Right lobe of liver (tissue), 6 donors: Measurements from ENCODE around the gene ALDH5A1. TPM values are rescaled to one million over a fixed set of nuclear protein-coding genes. Genes with fewer than 3 reads are reported as not detected.

Source experiments
- ATAC-seq, 4 donors: fragments of 200-7000 bp; cut with Tn5 transposase; one replicate each; pipeline ENCODE4 v1.9.1; 2020; ENCODE audit warnings: mild to moderate bottlenecking in 4 of 4, moderate library complexity in 4 of 4
- DNase-seq, 3 donors: peaks; one replicate each; pipeline ENCODE4 v3.0.0-alpha.2; 2020
- H3K27ac ChIP-seq, 3 donors: fragments of 200-600 bp; one replicate each; pipeline ENCODE4 v1.8.0; 2022
- H3K27me3 ChIP-seq, 2 donors: fragments of 200-600 bp; one replicate each; pipeline ENCODE4 v1.8.0; 2022
- H3K36me3 ChIP-seq, 4 donors: fragments of 200-600 bp; sonication (generic) in 1 of 4; one replicate each; pipeline versions ENCODE4 v1.5.1 to v1.8.0; 2017 to 2022; ENCODE audit warnings: control low read depth in 1 of 4
- H3K4me1 ChIP-seq, 4 donors: fragments of 200-600 bp; sonication (generic) in 1 of 4; one replicate each; pipeline versions ENCODE4 v1.5.1 to v1.8.0; 2017 to 2022; ENCODE audit warnings: control low read depth in 1 of 4
- H3K4me3 ChIP-seq, 3 donors: fragments of 200-600 bp; one replicate each; pipeline ENCODE4 v1.8.0; 2022
- H3K9me3 ChIP-seq, 4 donors: fragments of 200-600 bp; sonication (generic) in 1 of 4; one replicate each; pipeline versions ENCODE4 v1.5.1 to v1.8.0; 2017 to 2022; ENCODE audit warnings: control low read depth in 1 of 4
- CTCF ChIP-seq, 4 donors: fragments of 200-600 bp in 3 of 4; fragments of 450-650 bp in 1 of 4; IDR thresholded peaks; one replicate each; pipeline versions ENCODE4 v1.5.1 to v1.8.0; 2016 to 2022; ENCODE audit warnings: antibody characterized with exemption in 4 of 4, mild to moderate bottlenecking in 2 of 4
- POLR2A ChIP-seq: fragments of 450-650 bp; IDR thresholded peaks from one replicate; pipeline ENCODE4 v1.6.1; 2017; ENCODE audit warnings: antibody characterized with exemption, mild to moderate bottlenecking
- WGBS: methylation state at CpG from one replicate; pipeline ENCODE4 v1.1.6; 2018; ENCODE audit warnings: low coverage, low lambda C conversion rate; ENCODE audit not compliant: insufficient coverage; ENCODE audit errors: missing lambda C conversion rate; 5-methylcytosine and 5-hydroxymethylcytosine counted together
- intact Hi-C, 2 donors: fragments of 100-400 bp; cut with DNase I; formaldehyde crosslinking; loops; one replicate each; pipeline versions ENCODE4 v1.11.2 to v1.14.1; 2022
- total RNA-seq, 6 experiments: library from RNA; depleted of rRNA in 2 of 6; stranded (reverse); fragments of >200 nt in 2 of 6; fragmentation: NEBNext Ultra II Directional in 3 of 6; extraction: Animal tissue kit (Norgen Biotek cat#: 25700) in 3 of 6; gene quantifications; one replicate each; pipeline versions ENCODE4 v1.1.0 to v1.2.4, GENCODE V29; 2016 to 2023
- donor health status: DM: no; HTN: yes; CAD: no.
- donor health status: DM: no; HTN: no; CAD: no.
- donor health status: DM: no; HTN: no; CAD: no.
- donor health status: DM: no; HTN: yes; CAD: no.
- donor health status: DM: no; HTN: yes; CAD: no.

Gene ALDH5A1
- total RNA-seq, 6 experiments from 2014 or later, result 24.2 to 71.0 (median 47.2) TPM

GRCh38 chr6:24448828-24449525, 45.8 kb upstream of the ALDH5A1 start:
- DNase-seq, result no peak

GRCh38 chr6:24451581-24452388, 43.0 kb upstream of the ALDH5A1 start:
- 48% methylated on average over 10 of the region's 13 CpGs for WGBS
- DNase-seq, result no peak
- Histone ChIP-seq H3K4me3 (no peak overlapping the region), H3K4me1 (no peaks in the 10 kb centered on the region), H3K36me3 (peaks cover 0 to 63% (median 8%) of the 10 kb centered on the region in 4 donors), H3K27me3 (no peaks in the 10 kb centered on the region), H3K27ac (no peak overlapping the region), H3K9me3 (no peaks in the 10 kb centered on the region)
- peak; percentile 28 to 55 (median 45) for ATAC-seq
- TF ChIP-seq POLR2A (no peak), CTCF (IDR thresholded peaks at IDR 0.05) (no peak)
- intact Hi-C loops, result no loop called here

More at GRCh38 chr6:24448828-24449525, 45.8 kb upstream of the ALDH5A1 start:
- 50% methylated on average over 8 of the region's 9 CpGs for WGBS
- intact Hi-C loops, result no loop called here
- Histone ChIP-seq H3K27me3 (no peaks in the 10 kb centered on the region), H3K4me1 (no peaks in the 10 kb centered on the region), H3K36me3 (peaks cover 0 to 66% (median 14%) of the 10 kb centered on the region in 4 donors), H3K9me3 (no peaks in the 10 kb centered on the region), H3K27ac (no peak overlapping the region), H3K4me3 (no peak overlapping the region)
- TF ChIP-seq POLR2A (no peak), CTCF (IDR thresholded peaks at IDR 0.05) (no peak)
- no peak for ATAC-seq

- H3K4me1 ChIP-seq, result no peaks in the 10 kb centered on the region
- no peaks in the 10 kb centered on the region for H3K9me3 ChIP-seq
- ATAC-seq, result no peak
- TF ChIP-seq POLR2A, result no peak
- TF ChIP-seq CTCF (IDR thresholded peaks at IDR 0.05), result no peak
- no peak overlapping the region for H3K4me3 ChIP-seq
- H3K36me3 ChIP-seq, result peaks cover 0 to 63% (median 3%) of the 10 kb centered on the region in 4 donors
- H3K27me3 ChIP-seq, result no peaks in the 10 kb centered on the region
- no peak overlapping the region for H3K27ac ChIP-seq
- intact Hi-C loops, result no loop called here
- 86% methylated on average over 1 of the region's 10 CpGs for WGBS
- no peak for DNase-seq
Observed at GRCh38 chr6:24453921-24454320, 40.8 kb upstream of the ALDH5A1 start.

GRCh38 chr6:24454452-24454851, 40.3 kb upstream of the ALDH5A1 start:
- WGBS, result 92% methylated on average over 5 of the region's 5 CpGs
- no peak for TF ChIP-seq CTCF (IDR thresholded peaks at IDR 0.05)
- no peak for TF ChIP-seq POLR2A
- ATAC-seq (no peak), DNase-seq (no peak)
- Histone ChIP-seq H3K27ac (no peak overlapping the region), H3K27me3 (no peaks in the 10 kb centered on the region), H3K4me1 (no peaks in the 10 kb centered on the region), H3K36me3 (peaks cover 0 to 61% (median 3%) of the 10 kb centered on the region in 4 donors), H3K4me3 (no peak overlapping the region), H3K9me3 (no peaks in the 10 kb centered on the region)
- intact Hi-C loops, result no loop called here
